MM.1S (cell line): ENCODE measurements around the gene PSMG2.

ENCODE experiments used
- DNase-seq: peaks from one replicate; pipeline ENCODE4 v3.0.0-alpha.2; 2015
- H2AFZ ChIP-seq: fragments of 300-600 bp; sonication (generic); 2 replicates; pipeline ENCODE4 v1.6.0; 2016; ENCODE audit warnings: antibody characterized with exemption, low read length
- H3F3A ChIP-seq: fragments of 300-600 bp; sonication (generic); 2 replicates; pipeline ENCODE4 v1.6.1; 2016; ENCODE audit warnings: mild to moderate bottlenecking, antibody characterized with exemption, low read length, moderate library complexity, mixed read lengths; ENCODE audit not compliant: insufficient read depth
- H3K27ac ChIP-seq: fragments of 300-600 bp; sonication (generic); 2 replicates; pipeline ENCODE4 v1.5.1; 2016; ENCODE audit warnings: mild to moderate bottlenecking, low read length
- H3K27me3 ChIP-seq: fragments of 300-600 bp; sonication (generic); replicated peaks from 2 replicates; pipeline ENCODE4 v1.6.0; 2016; ENCODE audit warnings: low read length; ENCODE audit not compliant: insufficient read depth
- H3K36me3 ChIP-seq: fragments of 300-600 bp; sonication (generic); replicated peaks from 2 replicates; pipeline ENCODE4 v1.6.1; 2016; ENCODE audit warnings: mild to moderate bottlenecking, low read length, mixed read lengths; ENCODE audit not compliant: insufficient read depth
- H3K4me1 ChIP-seq: fragments of 300-600 bp; sonication (generic); 2 replicates; pipeline ENCODE4 v1.6.1; 2016; ENCODE audit warnings: low read length, mixed read lengths
- H3K4me2 ChIP-seq: fragments of 300-600 bp; sonication (generic); 2 replicates; pipeline ENCODE4 v1.6.0; 2016; ENCODE audit warnings: low read depth, low read length
- H3K4me3 ChIP-seq: fragments of 300-600 bp; sonication (generic); 2 replicates; pipeline ENCODE4 v1.5.1; 2016; ENCODE audit warnings: low read length, mixed read lengths
- H3K79me2 ChIP-seq: fragments of 300-600 bp; sonication (generic); 2 replicates; pipeline ENCODE4 v1.6.1; 2016; ENCODE audit warnings: mixed run types, low read length, mixed read lengths
- H3K9ac ChIP-seq: fragments of 300-600 bp; sonication (generic); 2 replicates; pipeline ENCODE4 v1.6.1; 2016; ENCODE audit warnings: low read length, mixed read lengths
- H3K9me2 ChIP-seq: fragments of 300-600 bp; sonication (generic); replicated peaks from 2 replicates; pipeline ENCODE4 v1.6.1; 2016; ENCODE audit warnings: mild to moderate bottlenecking, low read length, mixed read lengths; ENCODE audit not compliant: insufficient read depth
- H3K9me3 ChIP-seq: fragments of 300-600 bp; sonication (generic); replicated peaks from 2 replicates; pipeline ENCODE4 v1.6.1; 2016; ENCODE audit warnings: mild to moderate bottlenecking, low read length, mixed read lengths; ENCODE audit not compliant: insufficient read depth
- H4K20me1 ChIP-seq: fragments of 300-600 bp; sonication (generic); 2 replicates; pipeline ENCODE4 v1.6.1; 2016; ENCODE audit warnings: mild to moderate bottlenecking, low read length, moderate library complexity, mixed read lengths; ENCODE audit not compliant: insufficient read depth
- EZH2 ChIP-seq: fragments of 300-600 bp; sonication (generic); optimal IDR thresholded peaks from 2 replicates; pipeline ENCODE3; 2017; ENCODE audit warnings: low read depth, mild to moderate bottlenecking, antibody characterized with exemption, low read length, mixed read lengths
- EZH2phosphoT487 ChIP-seq: fragments of 300-600 bp; sonication (generic); IDR thresholded peaks from 2 replicates; pipeline ENCODE4 v1.6.1; 2018; ENCODE audit warnings: antibody characterized with exemption, low read length
- TF ChIP-seq, protein P1 (sequence below): fragments of 300-600 bp; sonication (generic); IDR thresholded peaks from 2 replicates; pipeline ENCODE4 v1.5.1; 2016; ENCODE audit warnings: antibody characterized with exemption, low read length, mixed read lengths

The PSMG2 gene

GRCh38 chr18:12747530-12748315 lies 44.9 kb downstream of the PSMG2 start:
- Histone ChIP-seq H3K9me2 (no peaks in the 10 kb centered on the region), H3K4me1 (peaks cover 15% of the 10 kb centered on the region), H3K4me3 (no peak overlapping the region), H3K9me3 (no peaks in the 10 kb centered on the region), H3K27me3 (no peaks in the 10 kb centered on the region), H3K36me3 (no peaks in the 10 kb centered on the region), H3K27ac (no peak overlapping the region), H3K4me2 (no peak overlapping the region), H4K20me1 (no peaks in the 10 kb centered on the region), H3F3A (peaks cover 12% of the 10 kb centered on the region), H2AFZ (no peak overlapping the region), H3K79me2 (no peaks in the 10 kb centered on the region), H3K9ac (no peak overlapping the region)
- TF ChIP-seq, protein P1, sequence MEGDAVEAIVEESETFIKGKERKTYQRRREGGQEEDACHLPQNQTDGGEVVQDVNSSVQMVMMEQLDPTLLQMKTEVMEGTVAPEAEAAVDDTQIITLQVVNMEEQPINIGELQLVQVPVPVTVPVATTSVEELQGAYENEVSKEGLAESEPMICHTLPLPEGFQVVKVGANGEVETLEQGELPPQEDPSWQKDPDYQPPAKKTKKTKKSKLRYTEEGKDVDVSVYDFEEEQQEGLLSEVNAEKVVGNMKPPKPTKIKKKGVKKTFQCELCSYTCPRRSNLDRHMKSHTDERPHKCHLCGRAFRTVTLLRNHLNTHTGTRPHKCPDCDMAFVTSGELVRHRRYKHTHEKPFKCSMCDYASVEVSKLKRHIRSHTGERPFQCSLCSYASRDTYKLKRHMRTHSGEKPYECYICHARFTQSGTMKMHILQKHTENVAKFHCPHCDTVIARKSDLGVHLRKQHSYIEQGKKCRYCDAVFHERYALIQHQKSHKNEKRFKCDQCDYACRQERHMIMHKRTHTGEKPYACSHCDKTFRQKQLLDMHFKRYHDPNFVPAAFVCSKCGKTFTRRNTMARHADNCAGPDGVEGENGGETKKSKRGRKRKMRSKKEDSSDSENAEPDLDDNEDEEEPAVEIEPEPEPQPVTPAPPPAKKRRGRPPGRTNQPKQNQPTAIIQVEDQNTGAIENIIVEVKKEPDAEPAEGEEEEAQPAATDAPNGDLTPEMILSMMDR = no peak
- TF ChIP-seq EZH2phosphoT487 (no peak), EZH2 (no peak)
- DNase-seq = no peak

DNA sequence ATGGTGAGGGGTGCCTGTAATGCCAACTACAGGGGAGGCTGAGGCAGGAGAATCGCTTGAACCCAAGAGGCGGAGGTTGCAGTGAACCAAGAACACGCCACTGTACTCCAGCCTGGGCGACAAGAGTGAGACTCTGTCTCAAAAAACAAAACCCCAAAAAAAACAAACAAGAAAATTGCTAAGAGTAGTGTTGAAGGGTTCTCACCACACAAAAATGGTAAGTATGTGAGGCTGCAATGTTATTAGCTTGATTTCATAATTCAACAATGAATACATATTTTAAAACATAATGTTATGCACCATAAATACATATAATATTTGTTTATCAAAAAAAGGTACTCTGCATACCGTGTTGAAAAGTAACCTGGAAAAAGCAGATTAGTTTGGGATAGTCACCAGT lies 45.8 kb downstream of the PSMG2 start:
- Histone ChIP-seq H3K79me2 (no peaks in the 10 kb centered on the region), H3K4me3 (no peak overlapping the region), H3K9ac (no peak overlapping the region), H3K4me1 (peaks cover 15% of the 10 kb centered on the region), H3K4me2 (no peak overlapping the region), H3K9me3 (no peaks in the 10 kb centered on the region), H3K27me3 (no peaks in the 10 kb centered on the region), H2AFZ (no peak overlapping the region), H3F3A (peaks cover 12% of the 10 kb centered on the region), H3K9me2 (no peaks in the 10 kb centered on the region), H3K27ac (no peak overlapping the region), H3K36me3 (no peaks in the 10 kb centered on the region), H4K20me1 (no peaks in the 10 kb centered on the region)
- TF ChIP-seq, protein P1 = no peak
- TF ChIP-seq EZH2 = no peak
- DNase-seq = no peak

DNA sequence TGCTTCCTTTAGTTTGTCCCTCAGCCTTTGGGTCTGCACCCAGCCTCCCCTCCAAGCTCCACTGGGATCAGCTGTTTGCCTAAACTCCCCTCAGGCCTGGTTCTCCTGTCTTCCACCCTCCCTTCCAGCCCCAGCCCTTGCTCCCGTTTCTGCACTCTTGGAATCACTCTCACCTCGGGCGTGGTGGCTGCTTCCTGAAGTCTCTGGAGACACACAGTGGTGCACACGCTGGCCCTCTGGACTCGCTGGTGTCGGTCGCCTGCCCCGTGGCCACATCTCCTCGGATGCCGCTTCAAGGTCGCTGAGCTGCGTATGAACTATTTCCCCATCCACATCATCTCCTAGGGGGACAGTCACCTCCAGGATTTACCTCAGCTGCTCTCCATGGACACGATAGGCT lies 46.3 kb downstream of the PSMG2 start:
- H3K4me1 ChIP-seq = peaks cover 15% of the 10 kb centered on the region
- no peak overlapping the region for H3K4me3 ChIP-seq
- no peaks in the 10 kb centered on the region for H4K20me1 ChIP-seq
- TF ChIP-seq, protein P1 = no peak
- TF ChIP-seq EZH2phosphoT487 (no peak), EZH2 (no peak)
- H3K79me2 ChIP-seq = no peaks in the 10 kb centered on the region
- H3K36me3 ChIP-seq = no peaks in the 10 kb centered on the region
- H3K9me2 ChIP-seq = no peaks in the 10 kb centered on the region
- H3K9me3 ChIP-seq = no peaks in the 10 kb centered on the region
- no peak overlapping the region for H3K27ac ChIP-seq
- no peak overlapping the region for H3K9ac ChIP-seq
- no peak for DNase-seq
- no peak overlapping the region for H2AFZ ChIP-seq
- H3K4me2 ChIP-seq = no peak overlapping the region
- H3K27me3 ChIP-seq = no peaks in the 10 kb centered on the region
- peaks cover 12% of the 10 kb centered on the region for H3F3A ChIP-seq
